C4-2B (cell line): Measurements from ENCODE around the gene CRAMP1.

Experiments
- H3K27ac ChIP-seq: fragments of 450-650 bp; 2 replicates; pipeline ENCODE4 v1.5.1; 2017
- ZFX ChIP-seq: fragments of 450-650 bp; IDR thresholded peaks from 2 replicates; pipeline ENCODE4 v1.6.1; 2017
- TF ChIP-seq, protein P1 (sequence below): fragments of 450-650 bp; conservative IDR thresholded peaks from 2 replicates; pipeline ENCODE4 v1.5.1; 2017; ENCODE audit warnings: mild to moderate bottlenecking

CRAMP1 gene

DNA sequence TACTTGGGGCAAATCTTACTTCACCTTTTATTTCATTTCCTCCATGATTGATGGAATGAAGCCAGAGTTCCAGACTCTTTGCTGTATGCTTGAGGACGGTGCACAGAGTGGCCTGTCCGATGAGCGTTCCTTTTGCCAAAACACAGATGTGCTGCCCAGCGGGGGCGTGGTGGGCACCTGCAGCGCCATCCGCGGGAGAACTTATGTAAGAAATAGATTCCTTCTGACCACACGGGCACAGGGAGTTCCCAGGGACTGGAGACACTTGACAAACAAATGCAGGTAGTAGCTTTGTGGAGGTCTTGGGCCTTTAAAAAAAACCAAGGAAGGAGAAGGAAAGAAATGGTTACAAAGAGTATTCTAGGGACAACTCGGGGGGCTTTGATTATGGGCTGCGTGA is 30.6 kb downstream of the CRAMP1 start:
- peak overlapping the region; percentile 45 for H3K27ac ChIP-seq
- TF ChIP-seq ZFX = no peak
- TF ChIP-seq, protein P1, sequence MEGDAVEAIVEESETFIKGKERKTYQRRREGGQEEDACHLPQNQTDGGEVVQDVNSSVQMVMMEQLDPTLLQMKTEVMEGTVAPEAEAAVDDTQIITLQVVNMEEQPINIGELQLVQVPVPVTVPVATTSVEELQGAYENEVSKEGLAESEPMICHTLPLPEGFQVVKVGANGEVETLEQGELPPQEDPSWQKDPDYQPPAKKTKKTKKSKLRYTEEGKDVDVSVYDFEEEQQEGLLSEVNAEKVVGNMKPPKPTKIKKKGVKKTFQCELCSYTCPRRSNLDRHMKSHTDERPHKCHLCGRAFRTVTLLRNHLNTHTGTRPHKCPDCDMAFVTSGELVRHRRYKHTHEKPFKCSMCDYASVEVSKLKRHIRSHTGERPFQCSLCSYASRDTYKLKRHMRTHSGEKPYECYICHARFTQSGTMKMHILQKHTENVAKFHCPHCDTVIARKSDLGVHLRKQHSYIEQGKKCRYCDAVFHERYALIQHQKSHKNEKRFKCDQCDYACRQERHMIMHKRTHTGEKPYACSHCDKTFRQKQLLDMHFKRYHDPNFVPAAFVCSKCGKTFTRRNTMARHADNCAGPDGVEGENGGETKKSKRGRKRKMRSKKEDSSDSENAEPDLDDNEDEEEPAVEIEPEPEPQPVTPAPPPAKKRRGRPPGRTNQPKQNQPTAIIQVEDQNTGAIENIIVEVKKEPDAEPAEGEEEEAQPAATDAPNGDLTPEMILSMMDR = no peak

DNA sequence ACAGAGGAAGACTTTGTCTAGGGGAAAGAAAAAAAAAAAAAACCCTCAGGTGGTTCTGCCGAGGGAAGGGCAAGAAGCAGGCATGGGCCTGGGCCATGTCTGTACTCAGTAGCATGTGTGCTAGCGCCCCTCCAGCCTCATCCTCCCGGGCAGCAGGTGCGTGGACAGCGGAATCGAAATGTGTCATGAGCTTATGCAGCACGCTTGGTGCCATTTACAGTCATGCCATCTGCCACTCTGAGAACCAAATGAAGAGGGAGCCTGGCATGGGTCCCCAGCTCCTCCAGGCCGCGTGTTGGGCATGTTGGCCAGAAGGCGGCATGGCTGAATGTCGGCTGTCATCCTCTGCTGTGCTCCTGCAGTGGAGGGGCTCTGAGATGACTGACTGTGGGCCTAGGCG is 31.4 kb downstream of the CRAMP1 start:
- TF ChIP-seq ZFX = no peak
- TF ChIP-seq, protein P1 = no peak
- H3K27ac ChIP-seq = peak overlapping the region; percentile 84; the same call in 1 of the 2 replicates

DNA sequence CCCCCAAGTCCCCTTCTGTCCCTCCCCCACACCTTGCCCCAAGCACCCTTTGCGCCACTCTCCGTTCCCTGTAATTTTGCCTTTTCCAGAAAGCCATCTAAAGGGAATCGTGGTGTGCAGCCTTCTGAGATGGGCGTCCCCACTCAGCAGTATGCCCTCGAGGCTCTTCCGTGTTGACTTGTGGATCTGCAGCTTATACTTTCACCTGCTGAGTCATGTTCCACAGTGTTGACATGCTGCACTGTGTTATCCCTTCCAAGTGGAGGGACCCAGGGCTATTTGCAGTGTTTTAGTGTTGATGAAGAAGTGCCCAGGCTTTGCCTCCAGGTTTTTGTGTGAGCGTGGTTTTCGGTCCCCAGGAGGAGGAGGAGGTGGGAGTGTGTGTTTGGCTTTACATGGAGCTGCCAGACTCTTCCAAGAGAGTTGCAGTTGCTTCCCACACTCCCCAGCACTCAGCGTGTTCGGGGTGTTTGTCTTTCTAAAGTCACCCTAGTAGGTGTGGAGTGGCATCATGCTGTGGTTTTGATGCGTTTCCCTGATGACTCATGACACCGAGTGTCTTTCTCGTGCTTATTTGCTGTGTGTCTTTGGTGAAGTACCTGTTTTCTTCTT is 33.9 kb downstream of the CRAMP1 start:
- peak overlapping the region; percentile 84 for H3K27ac ChIP-seq
- no peak for TF ChIP-seq ZFX
- TF ChIP-seq, protein P1 = no peak

DNA sequence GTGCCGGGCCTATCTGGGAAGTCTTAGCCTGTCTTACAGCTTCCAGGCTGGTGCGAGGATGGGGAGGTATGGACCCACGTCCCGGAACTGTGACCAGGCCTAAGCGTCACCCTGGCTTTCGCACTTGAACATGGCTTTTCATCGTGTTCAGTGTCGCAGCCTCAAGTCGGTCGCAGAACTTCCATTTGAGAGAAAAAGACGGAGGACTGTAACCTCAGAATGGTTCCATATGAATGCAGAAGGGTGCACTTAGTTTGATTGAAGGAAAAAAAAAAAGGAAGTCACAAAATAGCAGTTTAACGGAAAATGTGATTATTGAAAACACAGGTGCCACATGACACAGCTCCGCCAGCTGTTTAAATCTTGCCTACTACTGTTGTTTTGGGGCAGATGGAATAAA is 35.7 kb downstream of the CRAMP1 start:
- peak overlapping the region; percentile 84 for H3K27ac ChIP-seq
- no peak for TF ChIP-seq ZFX
- TF ChIP-seq, protein P1 = no peak

DNA sequence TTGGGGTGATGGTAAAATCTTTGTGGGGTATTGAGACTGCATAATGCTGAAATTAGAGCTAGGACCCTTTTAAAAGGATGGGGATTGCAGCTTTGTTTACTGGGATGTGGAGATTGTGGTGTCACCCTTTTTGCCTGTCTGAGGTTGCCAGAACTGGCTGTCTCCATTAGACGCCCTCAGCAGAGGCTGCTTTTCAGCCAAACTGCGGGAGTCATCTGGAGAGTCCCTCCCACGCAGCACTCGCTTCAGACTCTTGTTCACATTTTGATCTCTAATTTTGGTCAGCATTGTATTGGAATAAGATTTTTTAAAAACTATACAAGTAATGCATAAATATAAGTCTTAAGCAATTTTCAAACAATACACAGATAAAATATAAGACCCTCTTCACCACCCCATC is 38.0 kb downstream of the CRAMP1 start:
- no peak overlapping the region for H3K27ac ChIP-seq
- no peak for TF ChIP-seq ZFX
- TF ChIP-seq, protein P1 = no peak

DNA sequence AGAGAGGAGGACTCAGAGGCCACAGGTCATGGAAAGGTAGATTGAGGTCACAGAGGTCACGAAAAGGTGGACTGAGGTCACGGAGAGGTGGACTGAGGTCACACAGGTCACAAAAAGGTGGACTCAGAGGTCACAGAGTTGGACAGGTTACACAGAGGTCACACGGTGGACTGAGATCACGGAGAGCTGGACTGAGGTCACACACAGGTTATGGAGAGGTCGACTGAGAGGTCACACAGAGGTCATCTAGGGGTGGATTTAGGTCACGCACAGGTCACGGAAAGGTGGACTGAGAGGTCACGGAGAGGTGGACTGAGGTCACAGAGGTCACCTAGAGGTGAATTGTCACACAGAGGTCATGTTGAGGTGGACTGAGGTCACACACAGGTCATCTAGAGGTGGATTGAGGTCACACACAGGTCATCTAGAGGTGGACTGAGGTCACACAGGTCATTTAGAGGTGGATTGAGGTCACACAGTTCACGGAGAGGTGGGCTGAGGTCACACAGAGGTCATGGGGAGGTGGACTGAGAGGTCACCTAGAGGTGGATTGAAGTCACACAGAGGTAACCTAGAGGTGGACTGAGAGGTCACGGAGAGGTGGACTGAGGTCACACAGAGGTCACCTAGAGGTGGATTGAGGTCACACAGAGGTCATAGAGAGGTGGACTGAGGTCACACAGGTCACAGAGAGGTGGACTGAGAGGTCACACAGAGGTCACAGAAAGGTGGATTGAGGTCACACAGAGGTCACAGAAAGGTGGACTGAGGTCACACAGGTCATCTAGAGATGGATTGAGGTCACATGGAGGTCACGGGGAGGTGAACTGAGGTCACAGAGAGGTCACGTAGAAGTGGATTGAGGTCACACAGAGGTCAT is 39.2 kb downstream of the CRAMP1 start:
- TF ChIP-seq ZFX = no peak
- TF ChIP-seq, protein P1 = no peak
- H3K27ac ChIP-seq = no peak overlapping the region

DNA sequence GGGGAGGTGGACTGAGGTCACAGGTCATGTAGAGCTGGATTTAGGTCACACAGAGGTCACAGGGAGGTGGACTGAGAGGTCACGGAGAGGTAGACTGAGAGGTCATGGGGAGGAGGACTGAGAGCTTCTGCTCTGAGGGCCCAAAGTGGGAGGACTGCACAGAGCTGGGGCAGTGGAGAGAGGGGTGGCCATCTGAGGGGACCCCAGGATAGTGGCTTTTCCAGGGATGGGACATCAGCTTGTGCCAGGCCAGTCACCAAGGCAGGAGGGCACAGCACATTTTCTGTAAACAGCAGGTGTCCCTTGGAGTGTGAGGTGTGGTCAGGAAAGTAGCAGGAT is 39.8 kb downstream of the CRAMP1 start:
- TF ChIP-seq ZFX = no peak
- TF ChIP-seq, protein P1 = no peak
- no peak overlapping the region for H3K27ac ChIP-seq
